GM06990 (cell line): ENCODE results near the gene OSBP2.

Source experiments
- DNase-seq: peaks from one replicate; pipeline ENCODE4 v3.0.0-alpha.2; 2011; ENCODE audit not compliant: insufficient read length; ENCODE audit errors: extremely low read depth
- H3K27me3 ChIP-seq: replicated peaks from 2 replicates; pipeline ENCODE4 v1.6.0; 2011; ENCODE audit warnings: low read length; ENCODE audit not compliant: control insufficient read depth, insufficient read depth
- H3K36me3 ChIP-seq: 2 replicates; pipeline ENCODE4 v1.5.1; 2011; ENCODE audit warnings: low read length; ENCODE audit not compliant: control insufficient read depth, insufficient read depth
- H3K4me3 ChIP-seq: replicated peaks from 2 replicates; pipeline ENCODE4 v1.5.1; 2011; ENCODE audit warnings: low read depth, mild to moderate bottlenecking, control low read depth, low read length
- CTCF ChIP-seq: IDR thresholded peaks from 2 replicates; pipeline ENCODE4 v1.5.1; 2011; ENCODE audit warnings: low read length, control low read depth, mild to moderate bottlenecking, inconsistent platforms; ENCODE audit not compliant: insufficient read depth, poor library complexity, severe bottlenecking

OSBP2 gene

GRCh38 chr22:30665266-30665665 is 29.4 kb upstream of the OSBP2 start:
- DNase-seq, result no peak
- Histone ChIP-seq H3K36me3 (no peaks in the 10 kb centered on the region; the same call in 1 of the 2 replicates), H3K4me3 (no peak overlapping the region), H3K27me3 (no peaks in the 10 kb centered on the region)
- no peak for TF ChIP-seq CTCF

GRCh38 chr22:30665786-30666185 is 28.9 kb upstream of the OSBP2 start:
- Histone ChIP-seq H3K36me3 (no peaks in the 10 kb centered on the region; the same call in 1 of the 2 replicates), H3K27me3 (no peaks in the 10 kb centered on the region), H3K4me3 (no peak overlapping the region)
- DNase-seq, result no peak
- no peak for TF ChIP-seq CTCF

GRCh38 chr22:30667107-30667493 is 27.6 kb upstream of the OSBP2 start:
- DNase-seq, result no peak

DNA sequence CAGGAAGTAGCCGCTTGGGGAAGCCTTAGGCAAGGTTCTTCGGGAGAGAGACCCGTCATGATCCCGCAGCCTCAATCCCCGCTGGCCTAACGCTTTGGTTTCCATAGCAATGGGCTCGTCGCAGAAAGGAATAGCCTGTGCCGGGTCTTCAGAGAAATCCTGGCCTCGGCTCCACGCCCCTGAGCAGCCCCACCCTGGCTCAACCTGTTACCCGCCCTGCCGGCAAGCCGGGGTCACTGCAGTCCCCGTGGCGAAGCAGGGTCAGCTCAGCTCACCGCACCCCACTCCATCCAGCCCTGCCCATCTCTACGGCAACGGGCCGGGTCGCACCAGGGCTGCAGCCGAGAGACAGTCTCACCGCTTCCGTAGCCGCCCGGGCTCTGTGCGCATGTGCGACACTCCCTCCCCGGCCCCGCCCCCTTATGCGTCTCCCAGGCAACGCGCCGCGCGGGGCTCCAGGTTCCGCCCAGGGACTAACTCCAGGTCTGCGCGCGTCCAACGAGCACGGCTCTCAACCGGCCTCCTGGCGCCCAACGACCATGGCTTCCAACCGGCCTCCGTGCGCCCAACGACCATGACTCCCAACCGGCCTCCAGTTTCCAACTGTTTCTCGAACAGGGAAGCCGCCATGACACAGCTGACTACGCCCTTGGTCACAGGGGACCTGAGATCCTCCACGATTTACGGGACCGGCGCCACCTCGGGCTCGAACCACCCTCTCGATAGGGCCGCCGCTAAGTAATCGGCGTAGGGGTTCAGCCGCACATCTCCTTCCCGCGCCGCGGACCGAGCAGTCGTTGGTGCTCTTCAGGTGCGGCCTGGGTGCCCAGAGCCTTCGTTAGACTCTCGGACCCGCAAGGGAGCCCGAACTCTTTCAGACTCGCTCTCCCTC is 26.9 kb upstream of the OSBP2 start, which contains the start of gene DUSP18:
DUSP18 (minus strand) TSS at position 382 of the 892 bp plus-strand sequence. CDS start 3,872 bp downstream, outside the sequence.
- TF ChIP-seq CTCF, result peak; percentile 24
- Histone ChIP-seq H3K4me3 (peak within 1 kb of the TSS; percentile 82), H3K27me3 (no peaks in the 10 kb centered on the region), H3K36me3 (no peaks in the 10 kb centered on the region; the same call in 1 of the 2 replicates)
- peak; percentile 92 for DNase-seq

More at GRCh38 chr22:30667107-30667493, 27.6 kb upstream of the OSBP2 start:
- peak overlapping the region; percentile 82 for H3K4me3 ChIP-seq
- H3K27me3 ChIP-seq, result no peaks in the 10 kb centered on the region
- TF ChIP-seq CTCF, result no peak
- no peaks in the 10 kb centered on the region; the same call in 1 of the 2 replicates for H3K36me3 ChIP-seq

DNA sequence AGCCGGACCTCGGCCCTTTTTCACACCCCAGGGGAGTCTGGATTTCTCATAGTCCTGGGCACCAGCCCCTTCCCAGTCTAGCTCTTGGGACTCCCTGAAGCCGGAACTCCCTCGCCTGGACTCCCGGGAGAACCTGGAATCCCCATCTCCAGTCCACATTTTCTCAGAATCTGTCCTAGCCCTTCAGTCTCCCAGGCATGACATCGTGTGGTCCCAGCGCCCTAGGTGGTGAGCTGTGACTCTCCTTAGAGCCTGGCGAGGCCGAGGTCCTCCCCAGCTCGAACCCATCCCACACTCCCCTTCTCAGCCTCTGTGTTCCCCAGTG is 26.3 kb upstream of the OSBP2 start:
- DNase-seq, result no peak
- H3K4me3 ChIP-seq, result peak overlapping the region; percentile 82

More for the DNA sequence above, 26.3 kb upstream of the OSBP2 start:
- no peaks in the 10 kb centered on the region for H3K27me3 ChIP-seq
- no peak for TF ChIP-seq CTCF
- no peaks in the 10 kb centered on the region; the same call in 1 of the 2 replicates for H3K36me3 ChIP-seq
